Measurements from ENCODE around the gene MORN1. TPM values are rescaled to one million over a fixed set of nuclear protein-coding genes. Genes with fewer than 3 reads are reported as not detected.

The MORN1 gene
- total and polyA plus RNA-seq, 2 of the 4 experiments (the other 2 are of a cell fraction), result 3.0 to 4.2 TPM

GRCh38 chr1:2393471-2393877, 2.1 kb upstream of the MORN1 start:
- no peak overlapping the region for H4K5ac ChIP-seq (ENCODE audit: low read depth, low read length)
- H2AK5ac ChIP-seq (ENCODE audit: low read depth, low read length), result 0 out of 2 replicates have a peak overlapping the region, but pooled peaks have one; percentile 4
- H3K9me3 ChIP-seq (ENCODE audit: control insufficient read depth, insufficient read depth, low read length), result no peaks in the 10 kb centered on the region
- in situ Hi-C loops (cut with MboI; ENCODE audit: low sequenced_read_pairs), result no loop called here
- no peak overlapping the region for H3K4me2 ChIP-seq (ENCODE audit: low read depth, low read length)
- H3K27ac ChIP-seq (ENCODE audit: insufficient read depth, low read length), result no peak overlapping the region
- H4K91ac ChIP-seq (ENCODE audit: insufficient read depth, low read depth, low read length), result no peak overlapping the region
- DNase-seq (no peak), ATAC-seq (ENCODE audit: low read depth) (no peak)
- POLR2A ChIA-PET (ENCODE audit: unreplicated experiment), result no interaction called here
- 100% methylated on average over 2 of the region's 9 CpGs; no CpG with 5 or more reads in 1 of the 2 experiments for WGBS, 2 experiments (ENCODE audit: extremely low coverage in 2 of 2, insufficient read length in 1 of 2)
- no peak overlapping the region for H2BK5ac ChIP-seq (ENCODE audit: low read depth, low read length, poor library complexity, severe bottlenecking)
- intact Hi-C loops (cut with micrococcal nuclease), result no loop called here
- no peak overlapping the region for H3K9ac ChIP-seq (ENCODE audit: low read depth, low read length)
- H3K14ac ChIP-seq (replicated peaks; ENCODE audit: low read depth, low read length), result no peak overlapping the region
- BruUV-seq (replicated peaks), result no TSS peak
- H3K23ac ChIP-seq (ENCODE audit: low read depth, low read length), result peak overlapping the region; percentile 45; the same call in 1 of the 2 replicates
- peaks cover 15 to 70% of the 10 kb centered on the region in 2 experiments for H3K79me1 ChIP-seq (ENCODE audit: low read depth in 1 of 2, low read length in 2 of 2)
- H2BK120ac ChIP-seq (ENCODE audit: low read depth, low read length), result no peak overlapping the region
- H3K4ac ChIP-seq (ENCODE audit: low read depth, low read length), result no peak overlapping the region
- CTCF ChIA-PET, result no interaction called here
- H2BK15ac ChIP-seq (ENCODE audit: low read depth, low read length), result no peak overlapping the region
- H2BK20ac ChIP-seq (ENCODE audit: low read depth, low read length), result no peak overlapping the region
- H3K36me3 ChIP-seq (ENCODE audit: control insufficient read depth, insufficient read depth, low read length), result peaks cover 42% of the 10 kb centered on the region
- peak overlapping the region; percentile 37 for H2AFZ ChIP-seq (replicated peaks; ENCODE audit: low read length, poor library complexity)
- H2AK9ac ChIP-seq (replicated peaks; ENCODE audit: low read depth, low read length, poor library complexity), result no peak overlapping the region
- H3K4me3 ChIP-seq (ENCODE audit: insufficient read depth, low read depth, low read length), result no peak overlapping the region
- H3K18ac ChIP-seq (ENCODE audit: low read depth, low read length), result no peak overlapping the region
- TF ChIP-seq, protein P1, sequence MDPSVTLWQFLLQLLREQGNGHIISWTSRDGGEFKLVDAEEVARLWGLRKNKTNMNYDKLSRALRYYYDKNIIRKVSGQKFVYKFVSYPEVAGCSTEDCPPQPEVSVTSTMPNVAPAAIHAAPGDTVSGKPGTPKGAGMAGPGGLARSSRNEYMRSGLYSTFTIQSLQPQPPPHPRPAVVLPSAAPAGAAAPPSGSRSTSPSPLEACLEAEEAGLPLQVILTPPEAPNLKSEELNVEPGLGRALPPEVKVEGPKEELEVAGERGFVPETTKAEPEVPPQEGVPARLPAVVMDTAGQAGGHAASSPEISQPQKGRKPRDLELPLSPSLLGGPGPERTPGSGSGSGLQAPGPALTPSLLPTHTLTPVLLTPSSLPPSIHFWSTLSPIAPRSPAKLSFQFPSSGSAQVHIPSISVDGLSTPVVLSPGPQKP (IDR thresholded peaks at IDR 0.05; ENCODE audit: borderline replicate concordance, low read depth, low read length), result no peak
- TF ChIP-seq BHLHE40 (IDR thresholded peaks at IDR 0.05; ENCODE audit: low read depth, low read length), result no peak
- TF ChIP-seq MAFK (IDR thresholded peaks at IDR 0.05; ENCODE audit: low read depth, low read length), result no peak
- TF ChIP-seq RAD21 (IDR thresholded peaks at IDR 0.05; ENCODE audit: low read length), result no peak
- TF ChIP-seq RCOR1 (IDR thresholded peaks at IDR 0.05; ENCODE audit: insufficient replicate concordance, low read length), result no peak
- no peak for TF ChIP-seq NFE2L2 (IDR thresholded peaks at IDR 0.05; ENCODE audit: low read depth, low read length)
- TF ChIP-seq SMC3 (IDR thresholded peaks at IDR 0.05; ENCODE audit: low read depth, low read length), result no peak
- TF ChIP-seq MAZ (IDR thresholded peaks at IDR 0.05; ENCODE audit: borderline replicate concordance, low read depth, low read length), result no peak
- TF ChIP-seq CTCF (conservative IDR thresholded peaks at IDR 0.05; ENCODE audit: low read depth, low read length), result no peak
- TF ChIP-seq FOS (IDR thresholded peaks at IDR 0.05; ENCODE audit: low read depth, low read length), result no peak
- no peak for TF ChIP-seq MXI1 (IDR thresholded peaks at IDR 0.05; ENCODE audit: borderline replicate concordance, low read depth, low read length)
- peaks cover 50% of the 10 kb centered on the region for H4K20me1 ChIP-seq (ENCODE audit: insufficient read depth, low read length)
- peaks cover 5% of the 10 kb centered on the region for H3K4me1 ChIP-seq (ENCODE audit: control insufficient read depth, insufficient read depth, low read length)
- dilution Hi-C loops (cut with HindIII; ENCODE audit: low sequenced_read_pairs, unreplicated experiment), result no loop called here
- H4K8ac ChIP-seq (ENCODE audit: low read depth in 2 of 2, low read length in 2 of 2), result no peak overlapping the region; a peak in 1 of 4 replicates
- H3K9me1 ChIP-seq (ENCODE audit: insufficient read depth, low read length), result peaks cover 10% of the 10 kb centered on the region
- no peak overlapping the region for H3K56ac ChIP-seq (ENCODE audit: extremely low read depth, insufficient read depth, low read length)
- no peaks in the 10 kb centered on the region for H3K27me3 ChIP-seq (ENCODE audit: control insufficient read depth, insufficient read depth, low read length)

Measured in IMR-90 (cell line).